GM21526 (cell line): ENCODE data around the gene TICAM1.
"Not testable (repeated sequence)": the region's sequence is repeated elsewhere in the genome, so short reads cannot be mapped to it uniquely, and the experiment has no call there.

Source experiments
- ATAC-seq: cut with Tn5 transposase; IDR thresholded peaks from one replicate; pipeline ENCODE4 v1.9.1; 2021; ENCODE audit warnings: moderate library complexity; ENCODE audit not compliant: unreplicated experiment, low FRiP score

The TICAM1 gene

GRCh38 chr19:4807188-4807587, 24.3 kb downstream of the TICAM1 start:
- no peak for ATAC-seq

- ATAC-seq, result no peak
Measured at GRCh38 chr19:4806384-4806783, 25.1 kb downstream of the TICAM1 start.

GRCh38 chr19:4805140-4805539, 26.4 kb downstream of the TICAM1 start:
- ATAC-seq, result not testable (repeated sequence)

GRCh38 chr19:4803736-4804695, 27.5 kb downstream of the TICAM1 start:
- ATAC-seq, result no peak

GRCh38 chr19:4802711-4803110, 28.8 kb downstream of the TICAM1 start:
- no peak for ATAC-seq

- ATAC-seq, result no peak
Measured at GRCh38 chr19:4801085-4801619, 30.4 kb downstream of the TICAM1 start.

GRCh38 chr19:4800591-4801081, 30.9 kb downstream of the TICAM1 start:
- no peak for ATAC-seq

GRCh38 chr19:4795400-4795799, 36.1 kb downstream of the TICAM1 start:
- ATAC-seq, result no peak

- no peak for ATAC-seq
Measured at GRCh38 chr19:4794971-4795370, 36.5 kb downstream of the TICAM1 start.

GRCh38 chr19:4793278-4793677, 38.2 kb downstream of the TICAM1 start:
- not testable (repeated sequence) for ATAC-seq

- not testable (repeated sequence) for ATAC-seq
Measured at GRCh38 chr19:4792866-4793195, 38.7 kb downstream of the TICAM1 start.

- not testable (repeated sequence) for ATAC-seq
Measured at GRCh38 chr19:4792019-4792865, 39.3 kb downstream of the TICAM1 start.

GRCh38 chr19:4791183-4792018, 40.1 kb downstream of the TICAM1 start, which contains the start of gene FEM1A:
Gene FEM1A (plus strand): TSS chr19:4791734. CDS start chr19:4791855, 121 bp downstream.
- ATAC-seq, result peak; percentile 92

- ATAC-seq, result not testable (repeated sequence)
Measured at GRCh38 chr19:4786412-4787016, 45.0 kb downstream of the TICAM1 start.

- no peak for ATAC-seq
Measured at GRCh38 chr19:4781801-4782200, 49.7 kb downstream of the TICAM1 start.

- ATAC-seq, result no peak
Measured at GRCh38 chr19:4780860-4781259, 50.7 kb downstream of the TICAM1 start.

- ATAC-seq, result not testable (repeated sequence)
Measured at GRCh38 chr19:4778124-4778523, 53.4 kb downstream of the TICAM1 start.

GRCh38 chr19:4776436-4777211, 54.9 kb downstream of the TICAM1 start:
- ATAC-seq, result no peak
